ENCODE data around the gene FUZ.

DNA sequence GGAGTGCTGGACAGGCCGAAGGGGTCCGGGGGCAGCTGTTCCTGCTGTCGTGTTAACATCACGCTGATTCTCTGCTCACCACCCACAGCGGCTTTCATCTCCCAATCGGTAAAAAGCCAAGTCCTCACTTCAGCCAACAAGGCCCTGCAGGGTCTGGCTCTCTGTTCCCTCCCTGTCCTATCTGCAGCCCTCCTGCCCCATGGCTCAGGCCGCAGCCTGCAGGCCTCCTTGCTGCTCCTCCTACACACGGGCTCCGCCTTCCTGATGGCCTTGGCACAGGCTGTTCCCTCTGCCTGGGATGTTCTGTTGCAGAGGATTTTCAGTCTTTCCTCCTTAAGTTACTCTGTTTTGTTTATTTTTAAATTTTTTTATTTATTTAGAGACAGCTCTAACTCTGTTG, 22.2 kb downstream of the FUZ start:
- TF ChIP-seq EZH2 (IDR thresholded peaks at IDR 0.05) (no peak), POLR2AphosphoS5 (IDR thresholded peaks at IDR 0.05; ENCODE audit: borderline replicate concordance, low read depth, low read length) (no peak)
